Smooth muscle cell (in vitro differentiated cells): ENCODE results near the gene BSPH1. TPM values are rescaled to one million over a fixed set of nuclear protein-coding genes. Genes with fewer than 3 reads are reported as not detected.
"Not testable (repeated sequence)": the region's sequence is repeated elsewhere in the genome, so short reads cannot be mapped to it uniquely, and the experiment has no call there.

Source experiments
- DNase-seq: peaks from one replicate; lab custom pipeline; 2025; ENCODE audit not compliant: unreplicated experiment; lab: John Stamatoyannopoulos, UW
- H2AFZ ChIP-seq: fragments of 200-600 bp; sonication (generic); 2 replicates; pipeline ENCODE4 v1.6.0; 2016; ENCODE audit warnings: antibody characterized with exemption, low read depth, mild to moderate bottlenecking
- H3F3A ChIP-seq: fragments of 200-600 bp; sonication (generic); 2 replicates; pipeline ENCODE4 v1.6.0; 2017; ENCODE audit warnings: antibody characterized with exemption, low read depth
- H3K27ac ChIP-seq: fragments of 200-600 bp; sonication (generic); 2 replicates; pipeline ENCODE4 v1.5.1; 2016; ENCODE audit warnings: low read depth, mild to moderate bottlenecking
- H3K27me3 ChIP-seq: fragments of 200-600 bp; sonication (generic); 2 replicates; pipeline ENCODE4 v1.6.1; 2016; ENCODE audit warnings: low read depth, mild to moderate bottlenecking
- H3K36me3 ChIP-seq: fragments of 200-600 bp; sonication (generic); 2 replicates; pipeline ENCODE4 v1.5.1; 2016; ENCODE audit warnings: low read depth
- H3K4me1 ChIP-seq: fragments of 200-600 bp; sonication (generic); 2 replicates; pipeline ENCODE4 v1.5.1; 2016; ENCODE audit warnings: low read depth
- H3K4me2 ChIP-seq: fragments of 200-600 bp; sonication (generic); 2 replicates; pipeline ENCODE4 v1.6.0; 2016; ENCODE audit warnings: mild to moderate bottlenecking
- H3K4me3 ChIP-seq: fragments of 200-600 bp; sonication (generic); 2 replicates; pipeline ENCODE4 v1.5.1; 2016; ENCODE audit warnings: mild to moderate bottlenecking
- H3K79me2 ChIP-seq: fragments of 200-600 bp; sonication (generic); 2 replicates; pipeline ENCODE4 v1.6.0; 2016; ENCODE audit warnings: low read depth, mild to moderate bottlenecking
- H3K9ac ChIP-seq: fragments of 200-600 bp; sonication (generic); 2 replicates; pipeline ENCODE4 v1.6.0; 2016; ENCODE audit warnings: low read depth
- H3K9me3 ChIP-seq: fragments of 200-600 bp; sonication (generic); replicated peaks from 2 replicates; pipeline ENCODE4 v1.5.1; 2016; ENCODE audit warnings: low read depth
- H4K20me1 ChIP-seq: fragments of 200-600 bp; sonication (generic); 2 replicates; pipeline ENCODE4 v1.6.0; 2016; ENCODE audit warnings: low read depth
- WGBS: methylation state at CpG from one replicate; pipeline ENCODE4 v1.1.7; 2016; ENCODE audit warnings: low lambda C conversion rate; 5-methylcytosine and 5-hydroxymethylcytosine counted together
- polyA plus RNA-seq: library from polyadenylated mRNA; unstranded; fragments of >200 nt; fragmentation: Nextera tagmentation; extraction: Ambion mirVana; gene quantifications from 2 replicates; pipeline ENCODE4 v1.2.1, GENCODE V29; 2016
- total RNA-seq: library from RNA; depleted of rRNA; stranded (reverse); fragments of >200 nt; gene quantifications from 2 replicates; pipeline ENCODE4 v1.2.3, GENCODE V29; 2014
- TF ChIP-seq, protein P1 (sequence below): fragments of 200-600 bp; sonication (generic); IDR thresholded peaks from 2 replicates; pipeline ENCODE4 v1.5.1; 2017; ENCODE audit warnings: borderline replicate concordance, mild to moderate bottlenecking, antibody characterized with exemption; ENCODE audit not compliant: insufficient read depth, poor library complexity, severe bottlenecking

The BSPH1 gene
- total and polyA plus RNA-seq, 2 experiments from 2014 or later: not detected

DNA sequence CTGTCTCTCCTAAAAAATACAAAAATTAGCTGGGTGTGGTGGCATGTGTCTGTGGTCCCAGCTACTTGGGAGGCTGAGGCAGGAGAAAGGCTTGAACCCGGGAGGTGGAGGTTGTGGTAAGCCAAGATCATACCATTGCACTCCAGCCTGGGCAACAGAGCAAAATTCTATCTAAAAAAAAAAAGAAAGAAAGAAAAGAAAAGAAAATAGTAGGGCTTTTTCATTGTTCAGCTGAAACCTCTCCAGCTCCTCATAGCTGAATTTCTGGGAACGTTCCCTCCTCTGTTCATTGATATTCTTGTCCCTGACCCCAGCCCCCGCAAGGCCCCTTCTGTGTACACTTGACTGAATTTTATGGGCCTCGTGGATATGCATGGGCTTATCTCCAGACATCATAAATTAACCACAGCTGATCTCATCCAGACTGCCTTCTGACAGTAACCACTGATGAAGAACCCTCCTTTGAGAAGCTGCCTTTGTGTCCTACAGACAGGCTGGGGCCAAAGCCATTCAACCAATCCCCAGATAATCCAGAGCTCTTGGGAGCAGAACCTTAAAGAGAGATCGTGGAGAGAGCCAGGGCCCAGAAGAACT, 2.3 kb upstream of the BSPH1 start, which contains the start of gene ELSPBP1:
ELSPBP1 (plus strand) TSS at position 424 of the 594 bp plus-strand sequence. CDS start 14,036 bp downstream, outside the sequence.
- Histone ChIP-seq H3K4me2 (peak within 1 kb of the TSS; percentile 61), H3K4me3 (no peak within 1 kb of the TSS), H3F3A (no peaks in the 10 kb centered on the region), H3K36me3 (no peaks in the 10 kb centered on the region), H3K27ac (peak within 1 kb of the TSS; percentile 31), H3K9ac (no peak within 1 kb of the TSS), H3K9me3 (no peaks in the 10 kb centered on the region), H3K4me1 (no peaks in the 10 kb centered on the region), H3K27me3 (no peaks in the 10 kb centered on the region), H4K20me1 (no peaks in the 10 kb centered on the region), H3K79me2 (no peaks in the 10 kb centered on the region), H2AFZ (no peak within 1 kb of the TSS)
- TF ChIP-seq, protein P1, sequence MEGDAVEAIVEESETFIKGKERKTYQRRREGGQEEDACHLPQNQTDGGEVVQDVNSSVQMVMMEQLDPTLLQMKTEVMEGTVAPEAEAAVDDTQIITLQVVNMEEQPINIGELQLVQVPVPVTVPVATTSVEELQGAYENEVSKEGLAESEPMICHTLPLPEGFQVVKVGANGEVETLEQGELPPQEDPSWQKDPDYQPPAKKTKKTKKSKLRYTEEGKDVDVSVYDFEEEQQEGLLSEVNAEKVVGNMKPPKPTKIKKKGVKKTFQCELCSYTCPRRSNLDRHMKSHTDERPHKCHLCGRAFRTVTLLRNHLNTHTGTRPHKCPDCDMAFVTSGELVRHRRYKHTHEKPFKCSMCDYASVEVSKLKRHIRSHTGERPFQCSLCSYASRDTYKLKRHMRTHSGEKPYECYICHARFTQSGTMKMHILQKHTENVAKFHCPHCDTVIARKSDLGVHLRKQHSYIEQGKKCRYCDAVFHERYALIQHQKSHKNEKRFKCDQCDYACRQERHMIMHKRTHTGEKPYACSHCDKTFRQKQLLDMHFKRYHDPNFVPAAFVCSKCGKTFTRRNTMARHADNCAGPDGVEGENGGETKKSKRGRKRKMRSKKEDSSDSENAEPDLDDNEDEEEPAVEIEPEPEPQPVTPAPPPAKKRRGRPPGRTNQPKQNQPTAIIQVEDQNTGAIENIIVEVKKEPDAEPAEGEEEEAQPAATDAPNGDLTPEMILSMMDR: no peak
- DNase-seq: no peak
- 20% methylated on average over 5 of the region's 5 CpGs for WGBS

DNA sequence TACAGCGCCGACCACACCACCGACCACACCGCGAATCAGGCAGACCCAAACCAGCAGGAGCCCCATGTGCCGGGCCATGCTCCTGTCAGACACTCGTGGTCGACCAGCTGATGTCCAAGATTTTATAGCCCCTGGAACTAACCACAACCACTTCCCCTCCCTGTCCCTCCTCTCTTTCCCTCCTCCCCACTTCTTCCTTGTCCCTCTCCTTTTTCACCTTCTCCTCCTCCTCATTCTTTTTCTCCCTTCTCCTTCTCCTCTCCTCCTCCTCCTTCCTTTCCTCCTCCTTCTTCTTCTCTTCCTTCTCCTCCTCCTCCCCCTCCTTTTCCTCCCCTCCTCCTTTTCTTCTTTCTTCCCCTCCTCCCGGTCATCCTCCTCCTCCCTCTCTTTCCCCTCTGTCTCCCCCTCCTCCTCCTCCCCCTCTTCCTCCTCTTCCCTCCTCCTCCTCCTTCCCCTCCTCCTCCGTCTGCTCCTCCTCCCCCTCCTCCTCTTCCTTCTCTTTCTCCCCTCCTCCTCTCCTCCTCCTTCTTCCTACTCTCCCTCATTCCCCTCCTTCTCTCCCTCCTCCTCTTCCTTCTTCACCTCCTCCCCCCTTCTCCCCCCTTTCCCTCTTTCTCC, 670 bp downstream of the BSPH1 start:
- Histone ChIP-seq H3K4me1 (no peaks in the 10 kb centered on the region), H2AFZ (no peak overlapping the region), H3K9ac (no peak overlapping the region), H3K79me2 (no peaks in the 10 kb centered on the region), H3K27ac (no peak overlapping the region), H3K9me3 (no peaks in the 10 kb centered on the region), H3K4me2 (no peak overlapping the region), H3F3A (no peaks in the 10 kb centered on the region), H3K36me3 (no peaks in the 10 kb centered on the region), H4K20me1 (no peaks in the 10 kb centered on the region), H3K27me3 (no peaks in the 10 kb centered on the region), H3K4me3 (no peak overlapping the region)
- no peak for DNase-seq
- WGBS: 55% methylated on average over 10 of the region's 10 CpGs
- TF ChIP-seq, protein P1: no peak

DNA sequence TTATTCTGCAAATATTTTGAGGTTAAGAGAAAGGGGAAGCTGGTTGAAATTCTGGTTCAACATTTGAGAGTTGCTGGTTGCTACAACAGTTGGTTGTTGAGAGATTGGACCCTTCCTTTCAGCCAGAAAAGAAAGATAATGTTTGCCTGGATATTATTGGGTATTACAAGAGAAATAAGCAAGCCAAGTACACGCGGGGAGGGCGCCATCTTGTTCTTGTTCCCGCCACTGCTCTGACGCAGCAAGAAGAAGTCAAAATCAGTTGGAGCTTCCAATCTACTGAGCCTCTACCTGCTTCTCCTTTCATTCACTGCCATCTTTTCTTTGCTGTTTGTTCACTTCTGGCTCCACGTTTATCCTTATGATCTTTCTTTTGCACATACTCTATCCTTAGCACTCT, 18.4 kb downstream of the BSPH1 start:
- Histone ChIP-seq H3K9ac (no peak overlapping the region), H3K79me2 (no peaks in the 10 kb centered on the region), H3K4me2 (no peak overlapping the region), H3K4me3 (no peak overlapping the region), H3K27me3 (no peaks in the 10 kb centered on the region), H4K20me1 (no peaks in the 10 kb centered on the region), H3K4me1 (no peaks in the 10 kb centered on the region), H3K9me3 (no peaks in the 10 kb centered on the region), H3K27ac (no peak overlapping the region), H3F3A (no peaks in the 10 kb centered on the region), H3K36me3 (no peaks in the 10 kb centered on the region), H2AFZ (no peak overlapping the region)
- no peak for DNase-seq
- TF ChIP-seq, protein P1: no peak
- 76% methylated on average over 6 of the region's 6 CpGs for WGBS

DNA sequence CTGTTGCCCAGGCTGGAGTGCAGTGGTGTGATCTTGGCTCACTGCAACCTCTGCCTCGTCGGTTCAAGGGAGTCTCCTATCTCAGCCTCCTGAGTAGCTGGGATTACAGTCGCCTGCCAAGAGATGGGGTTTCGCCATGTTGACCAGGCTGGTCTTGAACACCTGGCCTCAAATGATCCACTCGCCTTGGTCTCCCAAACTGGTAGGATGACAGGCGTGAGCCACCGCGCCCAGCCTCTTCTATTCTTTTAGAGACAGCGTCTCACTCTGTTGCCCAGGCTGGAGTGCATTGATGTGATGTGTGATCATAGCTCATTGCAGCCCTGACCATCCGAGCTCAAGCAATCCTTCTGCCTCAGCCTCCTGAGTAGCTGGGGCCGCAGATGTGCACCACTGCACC, 36.0 kb downstream of the BSPH1 start:
- H3K79me2 ChIP-seq, H3K4me3 ChIP-seq, H3F3A ChIP-seq, H2AFZ ChIP-seq, H4K20me1 ChIP-seq, H3K27ac ChIP-seq, H3K9me3 ChIP-seq, H3K36me3 ChIP-seq, H3K4me1 ChIP-seq, DNase-seq, H3K27me3 ChIP-seq, H3K9ac ChIP-seq, H3K4me2 ChIP-seq: not testable (repeated sequence)
- 94% methylated on average over 8 of the region's 11 CpGs for WGBS

DNA sequence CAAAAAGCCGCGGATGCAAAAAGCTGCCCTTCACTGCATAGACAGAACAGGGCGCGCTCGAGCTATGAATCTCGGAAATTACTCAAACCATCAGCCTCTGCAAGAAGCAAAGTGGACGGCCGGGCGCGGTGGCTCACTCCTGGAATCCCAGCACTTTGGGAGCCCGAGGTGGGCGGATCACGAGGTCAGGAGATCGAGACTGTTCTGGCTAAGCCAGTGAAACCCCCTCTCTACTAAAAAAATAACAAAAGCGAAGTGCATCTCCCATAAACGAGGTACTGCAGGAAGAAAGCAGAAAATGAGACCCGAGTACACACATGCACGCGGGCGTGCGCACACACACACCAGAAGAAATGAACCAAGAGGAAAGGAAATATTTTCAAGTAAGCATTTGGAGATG, 39.8 kb downstream of the BSPH1 start:
- H4K20me1 ChIP-seq, H3K9me3 ChIP-seq, H3F3A ChIP-seq, H3K36me3 ChIP-seq, H3K4me1 ChIP-seq, H3K79me2 ChIP-seq, H2AFZ ChIP-seq, H3K4me3 ChIP-seq, H3K4me2 ChIP-seq, H3K9ac ChIP-seq, DNase-seq, H3K27me3 ChIP-seq, H3K27ac ChIP-seq: not testable (repeated sequence)
- no CpG with 5 or more reads among the region's 21 CpGs for WGBS
